ENCODE measurements around the gene EPS8L1.

- TF ChIP-seq CTCF (IDR thresholded peaks at IDR 0.05 in 8 of 11, conservative IDR thresholded peaks at IDR 0.05 in 3 of 11) (no peak), POLR2A (IDR thresholded peaks at IDR 0.05) (no peak), POLR2AphosphoS5 (IDR thresholded peaks at IDR 0.05) (peak in 1 of 3 donors; percentile 1)
Measured at GRCh38 chr19:55092423-55093318, 17.0 kb downstream of the EPS8L1 start.

All from spleen (tissue), 7 donors.